Activated CD4-positive, alpha-beta T cell treated with anti-CD3 and anti-CD28 coated beads for 36 hours (primary cell): ENCODE measurements around the gene PRCD. TPM values are rescaled to one million over a fixed set of nuclear protein-coding genes. Genes with fewer than 3 reads are reported as not detected.
"Not testable (repeated sequence)": the region's sequence is repeated elsewhere in the genome, so short reads cannot be mapped to it uniquely, and the experiment has no call there.

Experiments used
- ATAC-seq: fragments of 200-7000 bp; cut with Tn5 transposase; one replicate; pipeline ENCODE4 v1.10.0; 2021; ENCODE audit warnings: mild to moderate bottlenecking, moderate library complexity
- CTCF ChIA-PET: fragments of 350-600 bp; sonication (Branson Sonifier 250); formaldehyde crosslinking; loops from one replicate; lab custom pipeline; 2021; ENCODE audit warnings: antibody characterized with exemption; lab: Charles Lee
- POLR2A ChIA-PET: fragments of 350-600 bp; sonication (Branson Sonifier 250); formaldehyde crosslinking; loops from one replicate; lab custom pipeline; 2021; ENCODE audit warnings: antibody characterized with exemption, inconsistent platforms; lab: Charles Lee
- DNase-seq: peaks from one replicate; pipeline ENCODE4 v3.0.0-alpha.2; 2020
- H3K27ac Mint-ChIP-seq: one replicate; pipeline ENCODE4 v1.8.0; 2021; ENCODE audit warnings: mixed read lengths
- H3K27me3 Mint-ChIP-seq: one replicate; pipeline ENCODE4 v1.8.0; 2021; ENCODE audit warnings: mixed read lengths
- H3K36me3 Mint-ChIP-seq: one replicate; pipeline ENCODE4 v1.8.0; 2021; ENCODE audit warnings: low read depth, mixed read lengths
- H3K4me1 Mint-ChIP-seq: one replicate; pipeline ENCODE4 v1.8.0; 2021; ENCODE audit warnings: mixed read lengths
- H3K4me3 Mint-ChIP-seq: one replicate; pipeline ENCODE4 v1.8.0; 2021; ENCODE audit warnings: mild to moderate bottlenecking, moderate library complexity, mixed read lengths
- H3K9me3 Mint-ChIP-seq: one replicate; pipeline ENCODE4 v1.8.0; 2021; ENCODE audit warnings: low read depth, mixed read lengths
- intact Hi-C, 2 experiments: fragments of 100-400 bp; cut with DNase I in 1 of 2; cut with micrococcal nuclease in 1 of 2; formaldehyde crosslinking; loops; one replicate each; pipeline versions ENCODE4 v1.14.2 to v1.15.1; 2022 to 2024; cut with DNase I, micrococcal nuclease
- total RNA-seq, 2 experiments: library from RNA; stranded (reverse); gene quantifications; one replicate each; pipeline ENCODE4 v1.2.3, GENCODE V29; 2021

PRCD gene
- total RNA-seq, 2 experiments from 2014 or later = not detected

DNA sequence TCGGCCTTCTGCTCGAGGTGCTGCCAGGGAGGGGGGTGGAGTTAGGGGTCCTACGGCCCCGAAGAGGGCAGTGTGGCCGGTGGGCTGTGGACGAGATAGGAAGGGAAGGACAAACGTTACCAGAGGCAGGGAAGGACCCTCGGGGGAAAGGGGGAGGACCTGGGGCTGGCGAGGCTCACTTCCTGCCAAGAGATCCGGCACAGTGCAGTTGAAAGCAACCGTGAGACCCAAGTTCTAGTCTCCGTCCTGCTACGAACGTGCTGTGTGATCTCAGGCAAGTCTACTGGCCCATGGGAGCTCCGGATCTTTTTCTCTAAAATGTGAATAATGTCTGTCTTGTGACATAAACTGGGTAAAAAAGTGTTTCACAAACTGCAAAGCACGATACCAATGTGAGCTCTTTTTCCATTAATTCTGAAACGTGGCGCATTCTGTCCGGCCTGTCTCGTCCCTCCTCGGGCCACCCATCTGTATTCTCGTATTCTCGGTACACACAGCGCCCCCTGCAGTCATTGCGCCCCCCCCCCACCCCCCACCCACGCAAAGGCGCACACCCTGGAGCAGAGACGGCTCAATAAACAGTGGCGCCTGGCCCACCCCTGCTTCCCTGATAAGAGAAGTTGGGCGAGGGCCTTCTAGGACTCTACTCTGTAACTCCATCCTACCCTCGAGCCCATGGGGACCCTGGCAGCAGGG lies 11.2 kb upstream of the PRCD start:
- CTCF ChIA-PET = interaction anchor here (0.6 to 2.4 kb wide), 11 partner anchors 8 to 153 kb away, joined by 3 to 10 read pairs (median 3); no protein-coding TSS in a partner anchor
- peaks cover 24% of the 10 kb centered on the region for H3K4me1 Mint-ChIP-seq
- H3K9me3 Mint-ChIP-seq = no peaks in the 10 kb centered on the region
- peak overlapping the region; percentile 51 for H3K27ac Mint-ChIP-seq
- intact Hi-C loops = loop anchor here in 1 of 2 experiments (10.0 kb wide), 3 partner anchors 56 to 186 kb away; partner anchors contain the start of genes MXRA7 and ST6GALNAC2
- H3K4me3 Mint-ChIP-seq = peak overlapping the region; percentile 15
- H3K36me3 Mint-ChIP-seq = no peaks in the 10 kb centered on the region
- ATAC-seq (no peak), DNase-seq (no peak)
- H3K27me3 Mint-ChIP-seq = no peaks in the 10 kb centered on the region
- POLR2A ChIA-PET = interaction anchor here (0.6 kb wide), 1 partner anchor 32 kb away, joined by 9 read pairs; no protein-coding TSS in a partner anchor

DNA sequence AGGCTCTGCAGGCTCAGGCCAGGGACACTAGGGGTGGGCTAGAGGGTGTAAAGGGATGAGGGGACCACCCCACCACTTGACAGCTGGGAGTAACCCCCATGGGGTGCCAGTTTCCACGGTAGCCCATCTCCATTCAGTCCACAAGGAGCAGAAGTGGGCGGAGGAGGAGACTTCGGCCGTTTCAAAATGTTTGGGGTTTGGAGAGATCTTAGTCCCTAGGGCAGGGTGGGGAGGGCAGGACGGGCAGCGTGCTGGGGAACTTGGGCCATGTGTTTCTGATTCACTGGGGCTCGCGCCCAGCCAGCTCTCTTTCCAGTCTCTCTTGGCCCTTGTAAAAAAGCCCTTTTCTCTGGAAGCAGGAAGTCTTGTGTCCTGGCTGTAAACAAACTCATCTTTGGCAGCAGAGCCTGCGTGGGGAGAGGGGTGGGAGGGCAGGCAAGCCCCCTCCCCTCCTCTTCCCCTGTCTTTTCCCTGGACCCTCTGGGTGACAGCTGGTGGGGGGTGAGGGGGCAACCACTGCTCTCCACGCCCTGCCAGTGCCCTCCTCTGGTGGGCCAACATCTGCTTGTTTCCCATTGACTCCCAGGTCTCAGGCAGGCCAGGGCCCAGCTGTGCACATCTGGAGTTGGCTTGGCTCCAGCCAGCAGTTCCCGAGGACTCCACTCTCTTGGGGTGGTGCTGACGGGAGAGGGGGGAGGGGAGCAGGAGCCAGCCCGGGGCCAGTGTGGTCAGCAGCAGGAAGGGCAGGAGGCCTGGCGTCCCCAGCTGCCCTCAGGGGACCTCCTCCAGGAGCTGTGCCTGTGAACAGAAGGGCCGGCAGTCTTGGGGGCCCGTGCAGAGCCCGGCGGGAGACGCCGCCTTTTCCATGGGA lies 10.4 kb upstream of the PRCD start:
- Mint-ChIP-seq H3K4me1 (peaks cover 24% of the 10 kb centered on the region), H3K27me3 (no peaks in the 10 kb centered on the region), H3K27ac (no peak overlapping the region), H3K9me3 (no peaks in the 10 kb centered on the region), H3K36me3 (no peaks in the 10 kb centered on the region), H3K4me3 (no peak overlapping the region)
- no peak for DNase-seq
- intact Hi-C loops = loop anchor here in 1 of 2 experiments (10.0 kb wide), 3 partner anchors 55 to 185 kb away; partner anchors contain the start of genes MXRA7 and ST6GALNAC2
- no peak for ATAC-seq
- CTCF ChIA-PET = interaction anchor here (0.6 to 2.4 kb wide), 7 partner anchors 17 to 618 kb away, joined by 3 to 10 read pairs (median 3); no protein-coding TSS in a partner anchor
- POLR2A ChIA-PET = interaction anchor here (0.6 kb wide), 1 partner anchor 31 kb away, joined by 9 read pairs; no protein-coding TSS in a partner anchor

DNA sequence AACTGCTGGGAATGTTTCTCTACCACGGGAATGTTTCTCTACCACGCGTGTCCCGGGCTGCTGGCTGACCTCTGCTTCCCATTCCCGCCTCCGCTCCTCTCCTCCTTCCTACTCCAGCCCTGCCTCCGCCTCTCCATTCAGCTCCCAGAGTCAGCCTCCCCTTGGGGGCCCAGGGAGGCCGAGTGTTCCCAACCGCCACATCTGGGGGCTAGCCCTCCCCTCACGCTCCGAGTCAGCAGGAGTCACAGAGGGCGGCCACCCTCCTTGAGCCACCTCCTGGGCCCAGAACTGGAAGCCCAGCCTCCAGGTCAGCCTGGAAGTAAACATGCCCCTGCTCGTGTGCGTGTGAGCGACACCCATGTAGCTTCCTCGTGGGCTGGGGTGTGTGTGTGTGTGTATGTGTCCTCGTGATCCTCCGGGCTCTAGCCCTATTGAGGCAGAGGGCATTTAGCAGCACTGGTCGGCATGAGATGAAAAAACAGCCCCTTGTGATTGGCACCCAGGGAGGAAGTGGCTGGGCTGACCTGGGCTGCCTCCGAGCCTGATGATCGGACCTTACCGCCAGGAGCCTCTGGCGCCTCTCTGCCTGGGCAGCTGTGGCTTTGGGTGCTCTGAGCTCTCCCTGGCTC lies 9.6 kb upstream of the PRCD start:
- no peaks in the 10 kb centered on the region for H3K27me3 Mint-ChIP-seq
- H3K4me1 Mint-ChIP-seq = peaks cover 24% of the 10 kb centered on the region
- H3K27ac Mint-ChIP-seq = no peak overlapping the region
- no peak for ATAC-seq
- no peak for DNase-seq
- CTCF ChIA-PET = interaction anchor here (0.6 to 1.3 kb wide), 4 partner anchors 23 to 94 kb away, joined by 3 to 4 read pairs (median 3); no protein-coding TSS in a partner anchor
- POLR2A ChIA-PET = no interaction called here
- no peaks in the 10 kb centered on the region for H3K9me3 Mint-ChIP-seq
- intact Hi-C loops = no loop called here
- H3K4me3 Mint-ChIP-seq = no peak overlapping the region
- H3K36me3 Mint-ChIP-seq = no peaks in the 10 kb centered on the region

DNA sequence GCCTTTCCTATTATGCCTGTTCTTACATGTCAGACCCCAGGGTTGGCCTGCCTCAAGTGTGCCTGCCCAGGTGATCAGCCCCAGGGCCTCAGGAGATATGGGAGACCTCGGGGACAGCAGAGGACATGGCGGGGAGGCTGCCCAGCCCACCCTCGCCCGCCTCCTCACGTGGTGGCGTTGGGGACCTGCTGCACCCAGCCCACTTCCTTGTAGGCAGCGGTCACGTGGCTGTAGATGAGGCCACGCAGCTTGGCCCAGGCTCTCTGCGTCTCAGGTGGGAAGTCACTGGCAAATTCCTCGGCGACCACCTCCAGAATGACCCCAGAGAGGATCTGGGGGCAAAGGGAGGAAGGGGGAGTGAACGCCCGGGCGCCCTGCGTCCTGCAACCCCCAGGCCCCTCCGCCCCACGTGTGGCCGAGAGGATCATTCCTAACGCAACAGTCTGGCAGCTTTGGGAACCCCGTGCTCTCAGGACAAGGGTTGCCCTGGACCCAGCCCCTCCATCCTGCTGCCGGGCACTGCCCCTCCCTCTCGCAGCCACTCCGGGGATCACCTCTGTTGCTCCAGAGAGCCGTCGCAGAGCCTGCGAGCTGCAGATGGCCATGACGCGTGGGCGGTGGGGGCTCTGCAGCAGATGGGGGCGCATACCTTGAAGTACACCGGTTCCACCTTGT lies 8.9 kb upstream of the PRCD start:
- DNase-seq (no peak), ATAC-seq (no peak)
- Mint-ChIP-seq H3K4me1 (peaks cover 24% of the 10 kb centered on the region), H3K27ac (no peak overlapping the region), H3K27me3 (peaks cover 3% of the 10 kb centered on the region), H3K9me3 (no peaks in the 10 kb centered on the region), H3K36me3 (no peaks in the 10 kb centered on the region), H3K4me3 (no peak overlapping the region)
- intact Hi-C loops = no loop called here
- POLR2A ChIA-PET = no interaction called here
- CTCF ChIA-PET = interaction anchor here (1.0 kb wide), 1 partner anchor 24 kb away, joined by 3 read pairs; no protein-coding TSS in a partner anchor

- Mint-ChIP-seq H3K4me1 (peaks cover 24% of the 10 kb centered on the region), H3K4me3 (no peak overlapping the region), H3K9me3 (no peaks in the 10 kb centered on the region), H3K27ac (no peak overlapping the region), H3K36me3 (no peaks in the 10 kb centered on the region), H3K27me3 (peaks cover 6% of the 10 kb centered on the region)
- intact Hi-C loops = no loop called here
- POLR2A ChIA-PET = interaction anchor here (0.6 kb wide), 1 partner anchor 35 kb away, joined by 3 read pairs; no protein-coding TSS in a partner anchor
- ATAC-seq = no peak
- DNase-seq = no peak
- CTCF ChIA-PET = interaction anchor here (1.1 kb wide), 1 partner anchor 8 kb away, joined by 3 read pairs; no protein-coding TSS in a partner anchor
Observed at GRCh38 chr17:76531486-76532038, 8.3 kb upstream of the PRCD start.

DNA sequence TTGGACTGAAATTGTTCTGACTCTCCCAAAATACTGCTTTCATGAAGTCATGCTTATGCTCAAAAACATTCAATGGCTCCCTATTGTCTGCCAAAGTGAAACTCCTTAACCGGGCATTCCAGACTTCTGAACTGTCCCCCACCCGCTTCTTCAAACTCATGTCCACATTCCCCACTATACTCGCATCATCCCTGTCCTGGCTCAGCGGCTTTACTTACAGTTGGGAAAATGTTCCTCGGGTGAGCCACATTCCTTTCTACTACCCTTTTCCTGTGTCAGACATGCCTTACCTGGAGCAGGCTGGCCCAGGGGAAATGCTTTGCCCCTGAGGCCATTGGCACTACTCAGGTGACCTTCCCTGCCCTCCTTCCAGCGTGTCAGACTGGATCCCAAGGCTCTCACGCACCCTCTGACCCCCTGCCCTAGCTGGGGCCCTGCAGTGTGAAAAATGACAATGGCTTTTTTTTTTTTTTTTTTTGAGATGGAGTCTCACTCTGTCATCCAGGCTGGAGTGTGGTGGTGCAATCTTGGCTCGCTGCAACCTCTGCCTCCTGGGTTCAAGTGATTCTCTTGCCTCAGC lies 7.7 kb upstream of the PRCD start:
- Mint-ChIP-seq H3K27ac (no peak overlapping the region), H3K27me3 (peaks cover 8% of the 10 kb centered on the region), H3K9me3 (no peaks in the 10 kb centered on the region), H3K4me1 (peaks cover 23% of the 10 kb centered on the region), H3K4me3 (no peak overlapping the region), H3K36me3 (no peaks in the 10 kb centered on the region)
- POLR2A ChIA-PET = interaction anchor here (0.6 to 0.7 kb wide), 2 partner anchors 35 to 710 kb away, joined by 3 to 5 read pairs; no protein-coding TSS in a partner anchor
- CTCF ChIA-PET = interaction anchor here (1.1 to 1.4 kb wide), 2 partner anchors 9 to 15 kb away, joined by 3 to 4 read pairs; no protein-coding TSS in a partner anchor
- ATAC-seq (no peak), DNase-seq (no peak)
- intact Hi-C loops = no loop called here

- intact Hi-C loops, H3K4me3 Mint-ChIP-seq, H3K36me3 Mint-ChIP-seq, ATAC-seq, H3K9me3 Mint-ChIP-seq, DNase-seq, H3K27ac Mint-ChIP-seq: not testable (repeated sequence)
- peaks cover 12% of the 10 kb centered on the region for H3K27me3 Mint-ChIP-seq
- ChIA-PET CTCF (interaction anchor here (0.6 to 1.6 kb wide), 4 partner anchors 10 to 15 kb away, joined by 3 to 8 read pairs (median 4); no protein-coding TSS in a partner anchor), POLR2A (interaction anchor here (0.5 kb wide), 1 partner anchor 24 kb away, joined by 3 read pairs; no protein-coding TSS in a partner anchor)
- H3K4me1 Mint-ChIP-seq = peaks cover 12% of the 10 kb centered on the region
Observed at GRCh38 chr17:76533640-76534359, 6.0 kb upstream of the PRCD start.

DNA sequence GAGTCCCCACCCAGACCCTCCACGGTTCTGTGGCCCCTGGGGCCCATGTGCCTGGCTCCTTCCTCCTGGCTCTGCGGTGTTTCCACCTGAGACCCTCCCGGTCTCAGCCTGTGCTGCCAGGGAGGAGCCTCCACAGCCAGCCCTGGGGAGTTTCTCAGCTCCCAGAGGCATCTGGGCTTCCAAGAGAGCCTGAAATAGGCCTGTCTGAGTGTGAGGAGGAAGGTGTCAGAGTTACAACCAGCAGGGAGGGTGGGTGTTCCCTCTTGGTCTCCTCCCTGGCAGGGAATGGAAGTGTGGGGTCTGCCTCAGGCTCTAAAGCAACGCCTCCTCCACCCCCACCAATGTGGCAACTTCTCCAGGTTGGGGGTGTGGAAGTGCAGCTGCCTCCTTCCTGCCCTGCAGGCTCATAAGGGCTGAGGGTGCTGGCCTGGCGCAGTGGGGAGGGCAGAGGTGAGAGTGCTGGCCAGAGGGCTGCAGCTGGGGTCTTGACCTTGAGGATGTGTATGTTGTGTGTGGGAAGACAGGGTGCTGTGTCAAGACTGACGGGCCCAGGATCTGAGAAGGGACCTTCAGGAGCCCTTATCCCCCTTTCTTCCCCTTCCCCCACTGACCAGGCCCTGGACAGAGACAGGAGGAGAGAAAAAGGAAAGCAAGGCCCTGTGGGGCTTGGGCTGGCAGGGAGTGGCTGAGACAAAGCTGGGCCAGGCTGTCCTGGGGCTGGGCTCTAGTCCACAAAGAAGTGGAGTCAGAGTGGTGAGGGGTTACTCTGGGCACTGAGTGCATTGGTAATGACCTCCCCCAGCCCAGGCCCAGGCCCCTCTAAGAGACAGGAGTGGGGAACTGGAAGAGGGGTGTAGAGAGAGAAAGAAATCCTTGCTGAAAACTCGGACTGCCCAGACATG lies 4.8 kb upstream of the PRCD start:
- ATAC-seq (no peak), DNase-seq (no peak)
- Mint-ChIP-seq H3K4me1 (peaks cover 6% of the 10 kb centered on the region), H3K36me3 (no peaks in the 10 kb centered on the region), H3K4me3 (no peak overlapping the region), H3K27me3 (peaks cover 23% of the 10 kb centered on the region), H3K9me3 (no peaks in the 10 kb centered on the region), H3K27ac (no peak overlapping the region)
- POLR2A ChIA-PET = no interaction called here
- intact Hi-C loops = no loop called here
- CTCF ChIA-PET = interaction anchor here (1.6 kb wide), 1 partner anchor 12 kb away, joined by 8 read pairs; no protein-coding TSS in a partner anchor
